SW 1271 (cell line): ENCODE data around the gene TRAF3IP3.

Experiments used
- DNase-seq, 2 experiments: peaks; one replicate each; lab custom pipeline; 2025; lab: John Stamatoyannopoulos, UW

TRAF3IP3 gene

GRCh38 chr1:209738270-209738669 is 17.6 kb upstream of the TRAF3IP3 start:
- no peak for DNase-seq

DNA sequence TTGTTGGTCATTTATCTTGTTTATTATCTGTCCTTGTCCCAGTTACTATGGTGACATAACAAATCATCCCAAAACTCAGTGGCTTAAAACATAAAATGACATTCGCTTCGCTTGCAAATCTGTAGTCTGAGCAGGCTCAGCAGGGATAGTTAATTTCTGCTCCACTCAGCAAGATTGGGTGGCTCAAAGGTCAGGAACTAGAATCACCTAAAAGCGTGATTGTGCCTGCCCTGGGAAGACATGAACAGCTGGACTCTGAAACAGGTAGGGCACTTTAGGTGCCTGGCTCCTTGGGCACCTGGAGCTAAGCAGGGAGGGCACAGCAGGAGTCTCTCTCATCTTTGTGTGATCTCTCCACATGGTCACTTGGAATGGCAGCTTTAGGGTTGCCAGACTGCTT is 14.7 kb upstream of the TRAF3IP3 start:
- no peak for DNase-seq

- DNase-seq: no peak
Observed at GRCh38 chr1:209741889-209742288, 14.0 kb upstream of the TRAF3IP3 start.

DNA sequence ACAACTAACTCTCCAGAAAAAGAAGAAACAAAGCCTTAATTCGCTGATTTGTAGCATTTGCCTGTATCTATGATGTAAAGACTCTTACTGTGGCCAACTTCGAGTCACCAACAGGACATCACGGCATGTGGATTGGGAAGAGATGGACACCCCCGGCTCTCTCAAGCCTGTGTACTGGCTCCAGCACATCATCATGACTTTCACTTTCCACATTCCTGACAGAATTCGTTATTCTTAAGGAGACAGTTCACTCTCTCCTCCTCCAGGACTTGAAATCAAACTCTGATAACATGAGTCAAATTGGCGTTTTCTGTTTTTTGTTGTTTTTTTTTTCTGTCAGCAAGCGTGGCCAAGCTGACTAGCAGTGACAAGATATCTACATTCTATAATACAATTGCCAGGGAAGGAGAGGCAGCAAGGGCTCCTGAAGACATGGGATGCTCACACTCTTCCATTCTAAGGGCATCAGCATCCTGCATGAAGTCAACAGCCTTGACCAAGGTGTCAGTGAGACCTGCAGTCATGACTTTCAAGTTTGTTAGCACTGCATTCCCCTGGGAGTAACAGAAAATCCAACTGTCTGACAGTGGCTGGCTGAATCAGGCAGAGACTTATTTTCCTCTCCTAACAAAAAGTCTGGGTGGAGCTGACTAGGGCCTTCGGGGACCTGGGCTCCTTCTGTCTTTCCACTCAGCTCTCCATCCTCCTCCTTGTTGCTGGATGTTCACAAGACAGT is 13.3 kb upstream of the TRAF3IP3 start:
- DNase-seq: no peak

DNA sequence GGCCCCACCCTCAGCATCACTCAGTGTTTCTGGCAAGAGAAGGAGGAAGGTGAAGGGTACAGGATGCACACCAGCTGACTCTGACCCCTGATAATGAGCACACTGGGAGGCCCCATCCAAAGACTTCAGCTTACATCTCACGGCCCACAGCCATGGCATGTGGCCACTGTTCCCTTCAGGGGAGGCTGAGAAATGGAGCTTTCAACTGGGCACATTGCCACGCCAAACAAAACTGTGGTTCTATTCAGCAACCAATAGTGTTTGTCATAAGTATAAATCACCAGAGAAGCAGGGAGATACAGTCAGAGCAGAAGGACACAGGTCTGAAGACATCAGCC is 12.7 kb upstream of the TRAF3IP3 start:
- DNase-seq: no peak

GRCh38 chr1:209746451-209747165 is 9.2 kb upstream of the TRAF3IP3 start:
- DNase-seq: no peak

GRCh38 chr1:209747580-209748262 is 8.1 kb upstream of the TRAF3IP3 start:
- DNase-seq: peak; percentile 43 to 83

- DNase-seq: no peak
Observed at GRCh38 chr1:209748620-209749019, 7.2 kb upstream of the TRAF3IP3 start.

GRCh38 chr1:209749205-209749604 is 6.6 kb upstream of the TRAF3IP3 start:
- no peak for DNase-seq

DNA sequence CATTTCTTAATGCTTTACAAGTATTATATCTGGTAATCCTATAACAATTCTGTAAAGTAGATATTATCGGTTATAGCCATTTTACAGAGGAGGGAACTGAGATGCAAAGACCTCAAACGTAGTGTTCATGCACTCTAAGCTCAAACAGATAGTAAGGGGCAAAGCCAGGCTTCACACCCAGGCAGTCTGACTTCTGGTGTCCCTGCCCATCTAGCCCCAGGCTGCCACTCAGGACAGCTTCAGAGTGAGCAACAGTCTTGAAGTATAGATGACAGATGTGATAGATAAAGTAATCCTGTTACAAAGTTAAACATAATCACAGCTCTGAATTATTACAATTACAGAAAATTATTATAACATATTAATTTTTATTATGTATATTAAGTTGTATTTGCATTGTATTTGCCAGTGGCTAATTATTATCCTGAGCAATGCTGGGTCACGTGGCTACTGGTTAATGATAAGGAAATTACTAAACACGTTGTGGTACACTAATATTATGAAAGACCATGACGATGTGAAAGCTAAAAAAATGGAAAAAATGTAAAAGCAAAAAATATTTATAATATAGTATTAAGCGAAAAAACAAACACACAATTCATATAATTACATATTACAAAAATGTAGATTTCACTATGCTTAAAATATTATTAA is 6.1 kb upstream of the TRAF3IP3 start:
- DNase-seq: no peak

- DNase-seq: no peak
Observed at GRCh38 chr1:209751627-209752231, 4.1 kb upstream of the TRAF3IP3 start.

DNA sequence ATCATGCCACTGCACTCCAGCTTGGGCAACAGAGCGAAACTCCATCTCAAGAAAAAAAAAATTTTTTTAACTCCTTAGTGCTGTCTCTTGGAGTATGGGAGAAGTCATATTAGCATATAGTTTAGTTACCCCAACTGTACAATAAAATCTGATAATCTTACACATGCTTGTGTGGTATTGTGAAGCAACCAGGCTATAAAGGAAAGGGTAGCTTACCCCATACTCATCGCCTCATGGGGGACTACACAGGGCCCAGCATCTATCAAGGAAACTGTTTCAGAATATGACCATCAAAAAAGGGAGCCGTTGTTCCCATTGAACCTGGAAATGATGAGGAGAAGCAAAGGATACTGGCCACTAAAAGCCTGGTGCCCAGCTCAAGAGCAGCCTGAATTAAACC is 3.0 kb upstream of the TRAF3IP3 start:
- no peak for DNase-seq

DNA sequence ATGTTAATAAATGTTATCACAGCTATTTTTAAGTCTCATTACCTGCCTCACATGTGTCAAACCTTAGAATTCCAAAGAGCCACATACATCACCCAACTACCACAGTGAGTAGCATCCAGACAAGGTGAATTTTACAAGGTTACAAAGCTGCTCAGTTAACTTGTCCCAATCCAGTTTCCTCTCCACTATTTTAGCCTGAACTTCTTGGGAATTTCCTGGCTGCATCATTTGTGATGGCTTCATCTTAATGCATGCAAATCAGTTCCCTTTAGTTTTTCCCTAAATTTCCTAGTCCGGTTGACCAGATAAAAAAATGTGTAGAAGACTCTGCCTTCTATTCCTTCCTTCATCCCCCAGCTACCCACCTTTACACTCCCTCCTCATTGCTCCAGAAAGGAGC is 597 bp upstream of the TRAF3IP3 start:
- no peak for DNase-seq

- DNase-seq: no peak
Observed at GRCh38 chr1:209756615-209757445, 977 bp downstream of the TRAF3IP3 start.

DNA sequence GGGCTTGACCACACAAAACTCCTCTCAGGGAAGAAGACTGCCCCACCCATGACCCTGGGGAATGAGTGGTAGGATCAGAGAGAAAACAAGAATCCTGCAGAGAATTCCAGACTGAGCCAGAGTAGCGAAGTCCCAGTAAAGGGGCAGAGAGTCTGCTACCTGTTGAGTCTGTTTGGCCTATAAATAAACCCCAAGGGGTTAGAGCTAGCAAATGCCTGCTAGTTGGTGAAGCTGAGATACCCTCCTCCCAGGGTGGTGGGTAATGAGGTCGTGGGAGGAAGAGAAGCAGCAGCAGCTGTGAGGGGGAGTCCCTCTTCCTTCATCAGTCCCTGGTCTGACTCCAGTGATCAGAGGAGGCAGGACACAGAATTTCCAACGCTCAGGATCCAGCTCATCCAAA is 2.5 kb downstream of the TRAF3IP3 start:
- no peak for DNase-seq

DNA sequence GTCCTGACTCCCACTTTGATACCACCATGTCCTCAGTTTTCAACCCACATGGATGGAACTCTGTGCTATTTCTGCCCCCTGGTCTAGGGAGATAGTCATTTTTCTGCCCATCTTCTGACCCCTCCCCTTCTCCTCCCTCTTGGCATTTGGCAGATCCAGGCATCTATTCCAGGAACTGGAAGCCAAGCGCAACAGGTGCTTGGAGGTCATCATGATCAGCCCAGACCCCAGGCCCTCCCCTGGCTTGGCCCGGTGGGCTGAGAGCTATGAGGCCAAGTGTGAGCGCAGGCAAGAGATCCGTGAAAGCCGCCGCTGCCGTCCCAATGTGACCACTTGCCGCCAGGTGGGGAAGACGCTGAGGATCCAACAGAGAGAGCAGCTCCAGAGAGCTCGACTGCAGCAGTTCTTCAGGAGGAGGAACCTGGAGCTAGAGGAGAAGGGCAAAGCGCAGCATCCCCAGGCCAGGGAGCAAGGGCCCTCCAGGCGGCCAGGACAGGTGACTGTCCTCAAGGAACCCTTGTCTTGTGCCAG is 4.0 kb downstream of the TRAF3IP3 start:
- no peak for DNase-seq

- no peak for DNase-seq
Observed at GRCh38 chr1:209761011-209761635, 5.3 kb downstream of the TRAF3IP3 start.

DNA sequence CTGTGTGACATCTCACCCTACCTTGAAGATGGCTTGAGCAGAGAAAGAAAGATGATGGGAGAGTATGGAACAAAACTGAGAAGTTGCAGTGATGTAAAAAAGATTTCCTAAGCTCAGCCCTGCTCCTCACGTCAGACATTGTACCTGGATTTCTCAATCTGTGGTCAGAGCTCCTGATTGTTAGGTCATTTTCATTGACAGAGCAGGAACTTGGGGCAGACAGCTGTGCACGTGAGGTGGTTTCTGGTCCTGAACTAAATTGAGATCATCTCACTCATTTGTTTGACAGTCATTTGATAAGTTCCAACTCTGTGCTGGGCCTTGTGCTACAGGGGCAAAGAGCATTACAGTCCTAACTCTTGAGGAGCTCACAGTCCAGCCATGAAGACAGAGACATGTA is 10.2 kb downstream of the TRAF3IP3 start:
- no peak for DNase-seq

DNA sequence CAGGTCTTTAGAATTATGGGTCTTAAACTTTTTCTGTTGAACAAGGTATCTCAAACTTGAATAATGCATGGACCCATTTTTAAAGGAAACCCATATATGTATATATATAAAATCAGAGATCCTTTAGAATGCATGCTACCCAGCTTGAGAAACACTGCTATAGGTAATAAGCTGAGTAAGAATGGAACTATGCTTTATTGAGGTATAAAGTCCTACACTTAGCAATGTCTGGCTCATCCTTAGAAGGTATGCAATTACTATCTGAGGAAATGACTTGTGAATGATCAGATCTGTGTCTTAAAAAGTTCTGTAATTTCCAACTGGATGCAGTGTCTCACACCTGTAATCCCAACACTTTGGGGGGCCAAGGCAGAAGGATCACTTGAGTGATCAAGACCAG is 11.2 kb downstream of the TRAF3IP3 start:
- DNase-seq: no peak

DNA sequence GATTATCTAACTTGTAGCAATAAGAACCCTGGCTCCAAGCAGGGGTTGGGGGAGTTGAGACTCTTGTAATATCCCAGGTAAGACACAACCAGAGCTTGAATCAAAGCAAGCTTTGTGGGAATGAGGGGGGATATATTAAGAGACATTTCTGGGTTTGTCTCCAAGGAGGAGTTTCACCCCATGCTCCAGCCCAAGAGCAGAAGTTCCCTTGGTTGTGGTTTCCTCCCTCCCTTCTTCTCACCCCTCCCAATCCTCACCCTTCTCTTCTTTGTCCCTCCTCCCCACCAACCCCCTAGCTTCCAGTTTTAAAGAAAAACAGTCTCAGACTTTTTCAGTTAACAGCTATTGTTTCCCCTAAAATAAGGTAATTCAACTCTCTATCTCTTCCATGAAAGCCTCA is 11.9 kb downstream of the TRAF3IP3 start:
- no peak for DNase-seq

DNA sequence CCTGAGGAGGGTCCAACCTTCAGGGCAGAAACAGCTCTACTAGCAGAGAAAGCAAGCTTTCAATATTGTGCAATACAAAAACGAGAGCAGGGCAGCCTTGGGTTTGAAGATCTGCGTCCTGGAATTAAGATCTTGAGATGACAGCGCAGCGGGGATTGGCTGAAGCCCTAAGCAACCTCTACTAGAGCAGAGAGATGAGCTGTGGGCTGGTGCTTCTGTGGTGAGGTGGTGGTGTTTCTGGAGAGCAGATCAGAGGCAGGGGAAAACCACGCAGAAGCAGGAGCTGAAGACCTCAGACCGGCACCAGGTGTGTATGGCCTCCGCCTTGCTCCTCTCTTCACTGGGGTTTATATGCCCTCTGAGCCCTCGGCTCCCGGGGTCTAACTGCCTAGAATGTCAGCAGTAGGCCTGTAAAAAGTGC is 12.5 kb downstream of the TRAF3IP3 start:
- DNase-seq: no peak
